HG02840 (cell line): ENCODE measurements around the gene BCAS3.
"Not testable (repeated sequence)": the region's sequence is repeated elsewhere in the genome, so short reads cannot be mapped to it uniquely, and the experiment has no call there.

ENCODE experiments used
- ATAC-seq: cut with Tn5 transposase; IDR thresholded peaks from one replicate; pipeline ENCODE4 v1.9.1; 2021; ENCODE audit warnings: mild to moderate bottlenecking, moderate library complexity, moderate number of reproducible peaks; ENCODE audit not compliant: unreplicated experiment, low FRiP score

The BCAS3 gene

DNA sequence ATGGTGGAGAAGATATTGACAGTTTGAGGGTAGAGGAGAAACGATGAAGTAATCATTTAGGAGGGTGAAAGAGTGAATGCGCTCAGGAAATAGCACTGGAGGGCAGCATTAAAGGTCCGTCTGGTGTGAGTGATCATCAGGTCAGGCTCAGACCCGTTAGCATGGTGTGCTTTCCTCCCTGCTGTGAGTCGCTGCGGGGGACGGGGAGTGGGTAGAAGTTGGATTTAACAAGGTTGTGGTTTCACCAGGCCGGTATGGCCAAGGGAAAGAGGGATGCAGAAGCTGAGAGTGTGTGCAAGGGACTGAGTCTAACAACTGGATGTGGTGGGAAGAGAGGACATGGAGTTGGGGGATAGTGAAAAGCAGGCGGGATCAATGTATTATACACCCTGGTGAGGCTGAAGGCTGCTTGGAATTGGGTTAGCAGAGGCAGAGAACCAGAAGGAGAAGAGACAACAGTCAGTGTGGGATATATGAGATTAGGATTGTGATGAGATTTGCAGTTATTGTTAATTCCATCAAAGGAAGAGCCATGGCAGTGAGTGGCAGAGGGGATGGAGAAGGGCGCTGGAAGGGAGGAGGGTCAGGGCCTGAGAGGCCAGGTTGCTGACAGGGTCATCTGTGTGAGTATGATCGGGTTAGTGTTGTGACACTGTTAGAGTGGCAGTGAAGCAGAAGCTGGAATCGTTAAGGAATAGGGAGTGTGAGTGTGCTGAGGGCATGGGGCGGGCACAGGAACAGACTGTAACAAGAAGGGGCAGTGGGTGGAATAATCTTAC, 663.0 kb downstream of the BCAS3 start:
- no peak for ATAC-seq

- no peak for ATAC-seq
Measured at GRCh38 chr17:61343576-61343975, 665.9 kb downstream of the BCAS3 start.

DNA sequence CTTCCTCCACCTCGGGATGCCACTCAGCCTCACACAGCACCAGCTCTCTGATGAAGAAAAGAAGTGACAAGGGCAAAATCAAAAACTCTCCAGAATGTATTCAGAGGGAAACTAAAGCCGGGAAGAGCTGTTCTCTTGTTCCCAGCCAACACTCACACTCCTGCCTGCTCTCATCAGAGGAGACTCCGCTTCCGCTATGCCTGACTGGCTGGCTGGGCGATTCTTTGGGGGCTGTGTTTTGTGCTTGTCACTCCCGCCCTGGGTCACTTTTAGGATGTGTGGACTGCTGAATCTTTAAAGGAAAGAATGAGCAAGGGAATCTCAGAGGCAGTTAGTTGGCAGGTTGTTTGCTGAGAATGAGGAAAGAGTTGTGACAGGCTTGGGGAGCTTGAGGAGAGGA, 667.4 kb downstream of the BCAS3 start:
- ATAC-seq, result no peak

DNA sequence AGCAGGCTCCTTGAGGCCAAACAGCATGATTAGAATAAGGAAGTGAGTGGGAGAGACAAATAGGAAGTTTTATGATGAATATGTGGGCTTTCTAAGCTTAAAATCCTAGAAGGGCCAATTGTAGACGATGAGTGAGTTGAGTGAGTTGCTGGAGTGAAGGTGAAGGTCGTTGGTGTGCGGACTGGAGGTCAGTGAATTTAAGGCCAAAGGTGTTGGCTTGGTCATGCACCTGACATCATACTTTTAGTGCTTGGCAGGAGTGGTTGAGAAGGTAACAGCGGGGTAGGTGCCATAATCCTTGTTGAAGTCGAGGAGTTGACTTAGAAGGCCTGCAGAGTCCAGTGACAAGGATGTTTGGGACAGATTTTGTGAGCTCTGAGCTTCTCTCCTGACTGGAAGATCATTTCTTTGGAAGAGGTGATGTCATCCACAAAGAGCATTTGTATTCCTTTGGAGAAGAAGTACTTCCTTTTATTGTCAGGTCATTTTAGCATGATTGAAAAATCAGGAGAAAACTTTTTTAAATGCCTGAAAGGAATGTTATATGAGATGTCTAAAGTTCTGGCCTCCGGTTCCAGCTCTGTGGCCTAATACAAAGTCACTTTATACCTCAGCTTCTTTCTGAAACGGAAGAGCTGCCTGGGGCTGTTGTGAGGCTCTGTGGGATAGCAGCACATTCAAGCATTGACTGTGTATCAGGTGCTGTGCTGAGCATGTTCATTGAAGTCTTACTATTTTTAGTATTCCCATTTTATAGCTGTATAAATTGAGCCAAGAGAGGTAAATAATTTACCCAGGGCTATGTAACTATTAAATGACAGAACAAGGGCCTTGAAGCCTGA, 668.4 kb downstream of the BCAS3 start:
- no peak for ATAC-seq

DNA sequence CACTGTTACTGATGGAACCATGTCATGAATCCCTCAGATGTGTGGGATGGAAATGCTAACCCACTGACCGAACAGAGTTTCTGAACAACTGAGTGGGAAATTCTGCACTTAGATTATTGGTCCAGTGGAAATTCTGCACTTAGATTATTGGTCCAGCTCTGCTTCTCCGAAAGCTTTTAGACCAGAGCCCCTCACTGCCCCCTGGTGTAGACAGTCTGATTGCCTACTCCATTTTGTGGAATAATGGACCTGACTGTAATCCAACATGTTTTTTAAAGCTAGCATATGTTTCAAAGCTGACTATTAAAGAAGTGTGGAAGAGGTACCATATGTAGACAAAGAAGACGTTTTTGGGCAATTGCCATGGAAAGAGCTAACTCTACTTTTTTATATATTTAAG, 671.7 kb downstream of the BCAS3 start:
- ATAC-seq, result no peak

GRCh38 chr17:61351745-61352407, 674.2 kb downstream of the BCAS3 start:
- no peak for ATAC-seq

DNA sequence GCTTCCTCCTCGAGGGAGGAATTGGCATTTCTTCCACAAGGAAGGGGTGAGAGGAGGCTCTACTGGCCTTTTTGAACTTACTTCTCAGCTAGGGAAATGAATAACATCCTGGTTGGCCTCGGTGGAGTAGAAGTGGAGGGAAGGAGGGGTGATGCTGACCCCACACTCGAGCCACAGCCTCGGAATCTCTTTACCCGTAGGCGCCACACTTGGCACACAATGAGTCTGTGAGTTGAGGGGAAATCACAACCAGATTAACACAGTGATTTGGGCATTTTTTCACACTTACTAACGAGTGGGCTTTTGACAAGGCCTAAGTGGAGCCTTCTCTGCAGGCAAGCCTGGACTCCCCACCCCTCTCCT, 674.7 kb downstream of the BCAS3 start:
- ATAC-seq, result no peak

- no peak for ATAC-seq
Measured at GRCh38 chr17:61352781-61353491, 675.3 kb downstream of the BCAS3 start.

DNA sequence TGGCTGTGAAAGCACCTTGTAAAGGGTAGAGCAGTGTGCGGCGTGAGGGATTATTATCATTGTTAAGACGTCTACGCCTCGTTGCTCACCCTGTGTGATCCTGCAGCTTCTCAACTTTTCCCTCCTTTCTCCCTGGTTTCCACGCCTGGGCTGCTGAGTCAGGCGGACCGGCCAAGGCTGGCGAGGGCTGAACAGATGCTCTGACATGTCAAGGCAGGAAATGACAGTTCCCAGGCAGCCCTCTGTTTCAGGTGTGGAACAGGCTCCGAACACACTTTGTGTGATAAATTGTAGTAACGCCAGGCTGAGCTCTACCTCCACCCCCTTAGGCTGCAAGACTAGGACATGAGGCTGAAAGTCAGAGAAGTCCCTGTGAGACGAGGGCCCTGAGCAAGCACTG, 676.0 kb downstream of the BCAS3 start:
- no peak for ATAC-seq

DNA sequence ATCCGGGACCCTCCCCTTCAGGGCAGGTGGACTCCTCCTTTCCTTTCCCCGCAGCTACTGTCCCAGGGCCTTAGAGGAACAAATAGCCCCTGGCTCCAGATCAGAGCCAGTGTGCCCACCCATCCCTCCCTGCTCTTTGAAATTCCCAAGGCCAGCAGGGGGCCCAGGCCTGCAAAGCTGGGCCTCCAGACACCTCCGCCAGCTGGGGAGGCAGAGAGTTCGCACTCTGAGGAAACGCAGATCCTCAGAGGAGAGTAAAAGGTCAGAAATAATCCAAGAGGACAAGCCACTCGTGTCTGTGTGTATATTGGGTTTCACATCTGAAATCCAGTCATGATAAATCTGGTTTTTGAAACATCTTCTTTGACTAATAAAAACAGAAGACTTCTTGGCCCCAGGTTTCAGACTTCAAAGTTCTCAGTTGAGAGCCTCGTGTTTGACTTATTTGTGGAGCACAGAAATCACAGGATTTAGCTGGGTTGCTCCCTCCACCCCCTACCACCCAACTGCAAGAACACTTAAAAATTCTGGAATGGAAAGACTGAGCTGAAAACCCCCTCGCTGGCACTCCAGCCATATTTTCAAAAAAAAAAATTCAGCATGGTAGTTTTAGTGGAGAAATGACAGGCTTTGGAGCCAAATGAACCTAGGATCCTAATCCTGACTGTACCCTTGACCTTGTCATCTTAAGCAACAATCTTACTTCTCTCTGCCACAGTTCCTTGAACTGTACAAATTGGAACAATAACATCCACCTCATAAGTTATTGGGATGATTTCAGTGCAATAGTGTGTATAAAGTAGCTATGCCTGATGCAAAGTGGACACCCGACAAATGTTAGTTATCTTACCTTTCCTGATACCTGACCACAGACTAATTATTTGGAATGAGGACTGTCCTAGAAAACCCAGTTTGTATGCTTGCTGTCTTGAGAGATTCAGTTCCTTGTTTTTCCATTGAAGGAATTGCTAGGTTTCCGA, 677.5 kb downstream of the BCAS3 start:
- no peak for ATAC-seq

DNA sequence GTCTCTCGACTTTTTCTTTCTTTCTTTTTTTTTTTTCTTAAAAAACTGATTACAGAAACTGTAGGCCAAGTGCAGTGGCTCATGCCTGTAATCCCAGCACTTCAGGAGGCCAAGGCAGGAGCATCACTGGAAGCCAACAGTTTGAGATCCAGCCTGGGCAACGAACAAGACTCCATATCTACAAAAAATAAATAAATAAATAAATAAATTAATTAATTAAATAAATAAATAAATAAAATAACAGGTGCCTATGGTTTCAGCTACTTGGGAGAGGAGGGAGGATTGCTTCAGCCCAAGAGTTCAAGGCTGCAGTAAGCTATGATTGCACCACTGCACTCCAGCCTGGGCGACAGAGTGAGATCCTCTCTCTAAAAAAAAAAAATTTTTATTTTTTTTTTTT, 679.4 kb downstream of the BCAS3 start:
- not testable (repeated sequence) for ATAC-seq

DNA sequence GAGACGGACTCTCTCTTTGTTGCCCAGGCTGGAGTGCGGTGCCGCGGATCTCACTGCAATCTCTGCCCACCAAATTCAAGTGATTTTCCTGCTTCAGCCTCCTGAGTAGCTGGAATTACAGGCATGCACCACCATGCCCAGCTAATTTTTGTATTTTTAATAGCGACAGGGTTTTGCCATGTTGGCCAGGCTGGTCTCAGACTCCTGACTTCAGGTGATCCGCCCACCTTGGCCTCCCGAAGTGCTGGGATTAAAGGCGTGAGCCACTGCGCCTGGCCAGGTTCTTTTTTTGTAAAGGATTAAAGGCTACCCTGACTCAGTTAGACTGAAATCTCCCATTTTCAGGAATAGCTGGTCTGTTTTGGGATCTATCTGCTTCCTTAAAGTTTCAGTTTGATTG, 681.9 kb downstream of the BCAS3 start:
- not testable (repeated sequence) for ATAC-seq

DNA sequence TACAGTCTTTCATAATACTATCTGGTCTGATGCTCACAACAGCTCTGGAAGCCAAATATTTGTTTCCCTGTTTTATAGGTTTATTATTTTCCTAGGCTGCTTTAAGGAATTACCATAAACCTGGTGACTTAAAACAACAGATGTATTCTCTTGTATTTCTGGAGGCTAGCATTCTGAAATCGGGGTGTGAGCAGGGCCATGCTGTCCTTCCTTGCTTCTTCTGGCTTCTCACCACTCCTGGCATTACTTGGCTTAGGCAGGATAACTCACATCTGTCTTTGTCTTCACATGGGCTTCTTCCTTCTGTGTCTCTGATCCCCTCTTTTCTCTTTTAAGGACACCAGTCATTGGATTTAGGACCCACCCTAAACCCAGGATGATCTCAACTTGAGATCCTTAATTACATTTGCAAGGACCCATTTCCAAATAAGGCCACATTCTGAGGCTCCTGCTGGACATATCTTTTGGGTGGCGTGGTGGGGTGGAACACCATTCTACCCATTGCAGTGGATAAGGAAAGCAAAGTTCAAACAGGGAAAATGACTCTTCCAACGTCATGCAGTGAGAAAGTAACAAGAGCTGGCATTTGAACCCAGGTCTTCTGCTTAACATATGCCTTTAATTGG, 682.8 kb downstream of the BCAS3 start:
- ATAC-seq, result no peak

DNA sequence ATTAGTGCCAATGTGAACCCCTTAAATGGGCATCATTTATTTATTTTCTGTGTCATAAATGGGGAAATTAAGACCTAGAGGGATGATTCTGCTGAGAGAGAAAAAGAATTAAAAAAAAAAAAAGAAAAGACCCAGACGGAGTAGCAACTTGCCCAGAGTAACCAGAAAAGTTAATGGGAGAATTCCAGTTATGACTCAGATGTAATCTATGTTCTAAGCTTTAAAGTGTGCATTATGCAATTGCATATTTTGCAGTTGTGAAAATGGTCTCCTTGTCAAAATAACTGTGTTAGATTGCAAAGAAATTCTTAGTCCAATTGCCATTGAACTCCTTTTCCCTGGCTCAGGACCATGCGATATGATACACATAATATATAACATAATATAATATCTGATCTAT, 683.4 kb downstream of the BCAS3 start:
- no peak for ATAC-seq

DNA sequence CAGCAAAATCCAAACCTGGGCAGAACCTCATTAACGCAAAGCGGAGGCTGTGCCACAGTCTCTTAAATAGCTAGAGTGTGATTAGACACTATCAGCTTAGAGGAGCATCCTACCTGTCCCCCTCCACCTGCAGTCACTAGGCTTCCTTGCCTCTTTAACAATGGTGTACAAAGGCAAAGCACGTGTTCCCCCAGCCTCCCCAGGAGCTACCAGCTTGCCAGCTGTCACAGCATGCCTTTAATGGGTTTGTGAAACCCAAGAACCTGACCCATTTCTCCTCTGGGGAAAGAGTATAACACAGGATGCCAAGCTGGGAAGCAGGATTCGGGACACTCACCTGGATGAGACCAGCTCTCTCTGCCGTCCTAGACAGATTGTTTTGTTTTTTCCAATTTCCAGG, 684.7 kb downstream of the BCAS3 start:
- no peak for ATAC-seq

DNA sequence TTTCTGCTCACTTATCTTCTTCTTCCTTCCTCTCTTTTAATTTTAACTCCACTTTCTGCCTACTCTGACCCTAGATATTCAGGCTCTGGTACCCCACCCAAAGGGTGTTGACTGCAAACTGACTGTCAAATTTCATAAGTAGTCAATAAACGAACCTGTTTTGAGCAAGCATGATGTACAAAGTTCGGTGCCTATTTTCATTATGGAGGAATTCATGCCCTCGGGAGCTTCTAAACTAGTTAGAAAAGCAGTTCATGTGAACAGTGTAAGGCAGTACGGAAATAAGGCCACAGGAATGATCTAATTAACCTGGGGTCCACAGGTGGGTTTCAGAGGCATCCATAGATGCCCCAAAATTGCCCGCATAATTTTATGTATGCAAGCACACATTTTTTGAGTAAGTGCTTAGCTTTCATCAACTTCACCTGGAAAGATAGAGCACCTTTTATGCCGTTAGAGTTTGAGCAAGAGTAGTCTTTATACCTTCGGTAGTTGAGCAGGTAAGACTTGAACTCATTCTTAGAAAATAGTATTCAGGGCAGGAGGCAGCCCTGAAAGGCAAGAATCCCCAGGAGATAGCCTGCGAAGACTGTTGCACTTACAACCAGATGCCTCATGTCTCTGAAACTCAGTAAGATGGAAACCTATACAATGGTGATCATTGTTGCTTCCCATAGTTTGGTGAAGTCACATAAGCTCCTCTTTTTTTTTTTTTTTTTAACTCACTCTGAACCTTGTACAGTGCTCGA, 685.4 kb downstream of the BCAS3 start:
- no peak for ATAC-seq

GRCh38 chr17:61363601-61364462, 686.2 kb downstream of the BCAS3 start:
- no peak for ATAC-seq

GRCh38 chr17:61364463-61364846, 686.8 kb downstream of the BCAS3 start:
- ATAC-seq, result no peak
